A673 (cell line): ENCODE data around the gene ARSD. TPM values are rescaled to one million over a fixed set of nuclear protein-coding genes. Genes with fewer than 3 reads are reported as not detected.
"Not testable (repeated sequence)": the region's sequence is repeated elsewhere in the genome, so short reads cannot be mapped to it uniquely, and the experiment has no call there.

Source experiments
- BruUV-seq: library from RNA; stranded (reverse); fragments of 400-500 nt; replicated peaks from 2 replicates; lab custom pipeline; 2021; lab: Mats Ljungman, UMichigan
- CTCF ChIA-PET: fragments of 300-600 bp; sonication (Branson Sonifier 250); formaldehyde crosslinking; loops from one replicate; lab custom pipeline; 2022; ENCODE audit warnings: antibody characterized with exemption; lab: Charles Lee
- POLR2A ChIA-PET: fragments of 300-600 bp; sonication (Branson Sonifier 250); formaldehyde crosslinking; loops from one replicate; lab custom pipeline; 2022; ENCODE audit warnings: antibody characterized with exemption; ENCODE audit not compliant: low non-redundant PET; lab: Charles Lee
- DNase-seq: peaks from one replicate; pipeline ENCODE4 v3.0.0-alpha.2; 2015; ENCODE audit warnings: low spot score
- H3K27ac ChIP-seq: fragments of 200-600 bp; sonication (generic); 2 replicates; pipeline ENCODE4 v1.5.1; 2016; ENCODE audit warnings: mixed run types, low read depth, mild to moderate bottlenecking, mixed read lengths, antibody characterized with exemption, low read length; ENCODE audit not compliant: poor library complexity, severe bottlenecking
- H3K27me3 ChIP-seq: fragments of 200-600 bp; sonication (generic); replicated peaks from 2 replicates; pipeline ENCODE4 v1.6.1; 2017; ENCODE audit warnings: mixed run types, low read depth, mild to moderate bottlenecking, mixed read lengths, antibody characterized with exemption, low read length; ENCODE audit not compliant: insufficient read depth, poor library complexity
- H3K36me3 ChIP-seq: fragments of 200-600 bp; sonication (generic); 2 replicates; pipeline ENCODE4 v1.6.1; 2016; ENCODE audit warnings: mixed run types, mild to moderate bottlenecking, mixed read lengths, antibody characterized with exemption, low read length; ENCODE audit not compliant: insufficient read depth, poor library complexity, severe bottlenecking
- H3K4me1 ChIP-seq: fragments of 200-600 bp; sonication (generic); 2 replicates; pipeline ENCODE4 v1.6.1; 2017; ENCODE audit warnings: mixed run types, mild to moderate bottlenecking, mixed read lengths, antibody characterized with exemption, low read length; ENCODE audit not compliant: insufficient read depth, poor library complexity, severe bottlenecking
- H3K4me3 ChIP-seq: fragments of 200-600 bp; sonication (generic); 2 replicates; pipeline ENCODE4 v1.5.1; 2016; ENCODE audit warnings: low read depth, mixed run types, mild to moderate bottlenecking, mixed read lengths, low read length; ENCODE audit not compliant: poor library complexity, severe bottlenecking
- H3K9me3 ChIP-seq: fragments of 200-600 bp; sonication (generic); 2 replicates; pipeline ENCODE4 v1.6.1; 2016; ENCODE audit warnings: mixed run types, low read depth, mild to moderate bottlenecking, mixed read lengths, antibody characterized with exemption, low read length; ENCODE audit not compliant: poor library complexity, severe bottlenecking
- CTCF ChIP-seq: fragments of 300-800, 200-600 bp; sonication (generic); conservative IDR thresholded peaks from 2 replicates; pipeline ENCODE4 v1.5.1; 2017; ENCODE audit warnings: low read depth, mild to moderate bottlenecking, antibody characterized with exemption, low read length, moderate library complexity, mixed read lengths
- EZH2 ChIP-seq: fragments of 200-600 bp; sonication (generic); IDR thresholded peaks from 2 replicates; pipeline ENCODE4 v1.6.1; 2017; ENCODE audit warnings: borderline replicate concordance, low read depth, mild to moderate bottlenecking, mixed read lengths, antibody characterized with exemption, low read length; ENCODE audit not compliant: poor library complexity, severe bottlenecking
- intact Hi-C: fragments of 100-400 bp; cut with micrococcal nuclease; formaldehyde crosslinking; loops from one replicate; pipeline ENCODE4 v1.10.0; 2022; ENCODE audit not compliant: unreplicated experiment
- total RNA-seq: library from RNA; stranded (reverse); gene quantifications from 2 replicates; pipeline ENCODE4 v1.2.3, GENCODE V29; 2021

The ARSD gene
- total RNA-seq, 1 experiment from 2014 or later: 1.2 TPM

- BruUV-seq: no TSS peak
- no peaks in the 10 kb centered on the region for H3K36me3 ChIP-seq
- no peaks in the 10 kb centered on the region for H3K27me3 ChIP-seq
- DNase-seq: no peak
- intact Hi-C loops: no loop called here
- H3K4me1 ChIP-seq: no peaks in the 10 kb centered on the region
- CTCF ChIA-PET: no interaction called here
- POLR2A ChIA-PET: no interaction called here
- TF ChIP-seq EZH2 (no peak), CTCF (no peak)
- H3K27ac ChIP-seq: no peak overlapping the region
- H3K9me3 ChIP-seq: no peaks in the 10 kb centered on the region
- H3K4me3 ChIP-seq: no peak overlapping the region
These were observed 26.7 kb upstream of the ARSD start for GRCh38 chrX:2955838-2956237.

- TF ChIP-seq CTCF (no peak), EZH2 (no peak)
- intact Hi-C loops: no loop called here
- ChIA-PET CTCF (no interaction called here), POLR2A (no interaction called here)
- H3K27ac ChIP-seq: no peak overlapping the region
- no peak for DNase-seq
- H3K4me1 ChIP-seq: no peaks in the 10 kb centered on the region
- H3K27me3 ChIP-seq: no peaks in the 10 kb centered on the region
- BruUV-seq: no TSS peak
- H3K4me3 ChIP-seq: no peak overlapping the region
- no peaks in the 10 kb centered on the region for H3K36me3 ChIP-seq
- H3K9me3 ChIP-seq: no peaks in the 10 kb centered on the region
These were observed 26.1 kb upstream of the ARSD start for GRCh38 chrX:2955281-2955680.

- TF ChIP-seq CTCF (no peak), EZH2 (no peak)
- no peak for DNase-seq
- Histone ChIP-seq H3K9me3 (no peaks in the 10 kb centered on the region), H3K27me3 (no peaks in the 10 kb centered on the region), H3K4me3 (no peak overlapping the region), H3K27ac (no peak overlapping the region), H3K4me1 (no peaks in the 10 kb centered on the region), H3K36me3 (no peaks in the 10 kb centered on the region)
- intact Hi-C loops: no loop called here
- CTCF ChIA-PET: no interaction called here
- no TSS peak for BruUV-seq
- POLR2A ChIA-PET: no interaction called here
These were observed 25.4 kb upstream of the ARSD start for GRCh38 chrX:2954541-2954940.

- H3K27me3 ChIP-seq, BruUV-seq, DNase-seq, intact Hi-C loops, H3K4me1 ChIP-seq, H3K9me3 ChIP-seq, H3K27ac ChIP-seq, H3K4me3 ChIP-seq, CTCF ChIA-PET, POLR2A ChIA-PET, H3K36me3 ChIP-seq: not testable (repeated sequence)
These were observed 8.8 kb upstream of the ARSD start for GRCh38 chrX:2937942-2938341.
